NT2/D1 (cell line): Measurements from ENCODE around the gene HBEGF.
A peak's percentile ranks its signal among the peaks of the same experiment; 100 is the strongest.

Experiments
- DNase-seq: peaks from one replicate; pipeline ENCODE4 v3.0.0-alpha.2; 2011; ENCODE audit warnings: low read depth, low spot score
- H3K27me3 ChIP-seq: 2 replicates; pipeline ENCODE4 v1.6.0; 2011; ENCODE audit warnings: mild to moderate bottlenecking; ENCODE audit not compliant: insufficient read length, insufficient read depth
- H3K36me3 ChIP-seq: 2 replicates; pipeline ENCODE4 v1.6.1; 2011; ENCODE audit warnings: mild to moderate bottlenecking, low read length, mixed read lengths; ENCODE audit not compliant: insufficient read depth, insufficient read length
- H3K4me1 ChIP-seq: 2 replicates; pipeline ENCODE4 v1.5.1; 2011; ENCODE audit not compliant: insufficient read depth, insufficient read length
- H3K4me3 ChIP-seq: 2 replicates; pipeline ENCODE4 v1.5.1; 2011; ENCODE audit warnings: low read depth; ENCODE audit not compliant: insufficient read length
- H3K9ac ChIP-seq: 2 replicates; pipeline ENCODE4 v1.6.0; 2011; ENCODE audit warnings: low read depth; ENCODE audit not compliant: insufficient read length
- H3K9me3 ChIP-seq: 2 replicates; pipeline ENCODE4 v1.5.1; 2011; ENCODE audit warnings: mild to moderate bottlenecking, low read length; ENCODE audit not compliant: insufficient read depth
- SUZ12 ChIP-seq: IDR thresholded peaks from 2 replicates; pipeline ENCODE4 v1.6.1; 2011; ENCODE audit not compliant: insufficient read length, insufficient read depth; ENCODE audit errors: extremely low read depth
- YY1 ChIP-seq: IDR thresholded peaks from 2 replicates; pipeline ENCODE4 v1.6.1; 2011; ENCODE audit not compliant: insufficient read length, insufficient read depth
- ZNF274 ChIP-seq: IDR thresholded peaks from 2 replicates; pipeline ENCODE4 v1.6.1; 2011; ENCODE audit warnings: mild to moderate bottlenecking, low read depth, low read length

Gene HBEGF

GRCh38 chr5:140381972-140382371, 35.6 kb upstream of the HBEGF start:
- Histone ChIP-seq H3K9me3 (no peaks in the 10 kb centered on the region), H3K4me1 (no peaks in the 10 kb centered on the region), H3K27me3 (no peaks in the 10 kb centered on the region), H3K4me3 (no peak overlapping the region), H3K36me3 (no peaks in the 10 kb centered on the region), H3K9ac (no peak overlapping the region)
- no peak for DNase-seq
- TF ChIP-seq SUZ12 (no peak), YY1 (no peak), ZNF274 (no peak)

DNA sequence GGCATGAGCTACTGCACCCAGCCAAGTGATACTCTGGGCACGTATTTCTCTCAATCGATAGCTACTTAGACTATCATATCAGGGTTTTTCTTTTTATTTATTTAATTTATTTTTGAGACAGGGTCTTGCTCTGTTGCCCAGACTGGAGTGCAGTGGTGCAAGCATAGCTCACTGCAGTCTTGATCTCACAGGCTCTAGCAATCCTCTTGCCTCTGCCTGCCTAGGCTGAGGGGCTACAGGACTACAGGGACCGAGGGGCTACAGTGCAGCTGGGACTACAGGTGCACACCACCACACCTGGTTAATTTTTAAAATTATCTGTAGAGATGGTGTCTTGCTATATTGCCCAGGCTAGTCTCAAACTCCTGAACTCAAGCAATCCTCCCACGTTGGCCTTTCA, 34.9 kb upstream of the HBEGF start:
- H3K9me3 ChIP-seq: no peaks in the 10 kb centered on the region
- no peaks in the 10 kb centered on the region for H3K4me1 ChIP-seq
- no peaks in the 10 kb centered on the region for H3K27me3 ChIP-seq
- no peak overlapping the region for H3K4me3 ChIP-seq
- no peak for DNase-seq
- no peaks in the 10 kb centered on the region for H3K36me3 ChIP-seq
- TF ChIP-seq YY1: no peak
- no peak for TF ChIP-seq SUZ12
- no peak for TF ChIP-seq ZNF274
- no peak overlapping the region for H3K9ac ChIP-seq

GRCh38 chr5:140372971-140373487, 26.6 kb upstream of the HBEGF start:
- H3K9me3 ChIP-seq: no peaks in the 10 kb centered on the region
- no peak overlapping the region for H3K9ac ChIP-seq
- DNase-seq: peak; percentile 43
- H3K4me1 ChIP-seq: no peaks in the 10 kb centered on the region
- H3K4me3 ChIP-seq: no peak overlapping the region
- H3K36me3 ChIP-seq: no peaks in the 10 kb centered on the region
- H3K27me3 ChIP-seq: no peaks in the 10 kb centered on the region
- TF ChIP-seq ZNF274 (no peak), SUZ12 (no peak), YY1 (no peak)

DNA sequence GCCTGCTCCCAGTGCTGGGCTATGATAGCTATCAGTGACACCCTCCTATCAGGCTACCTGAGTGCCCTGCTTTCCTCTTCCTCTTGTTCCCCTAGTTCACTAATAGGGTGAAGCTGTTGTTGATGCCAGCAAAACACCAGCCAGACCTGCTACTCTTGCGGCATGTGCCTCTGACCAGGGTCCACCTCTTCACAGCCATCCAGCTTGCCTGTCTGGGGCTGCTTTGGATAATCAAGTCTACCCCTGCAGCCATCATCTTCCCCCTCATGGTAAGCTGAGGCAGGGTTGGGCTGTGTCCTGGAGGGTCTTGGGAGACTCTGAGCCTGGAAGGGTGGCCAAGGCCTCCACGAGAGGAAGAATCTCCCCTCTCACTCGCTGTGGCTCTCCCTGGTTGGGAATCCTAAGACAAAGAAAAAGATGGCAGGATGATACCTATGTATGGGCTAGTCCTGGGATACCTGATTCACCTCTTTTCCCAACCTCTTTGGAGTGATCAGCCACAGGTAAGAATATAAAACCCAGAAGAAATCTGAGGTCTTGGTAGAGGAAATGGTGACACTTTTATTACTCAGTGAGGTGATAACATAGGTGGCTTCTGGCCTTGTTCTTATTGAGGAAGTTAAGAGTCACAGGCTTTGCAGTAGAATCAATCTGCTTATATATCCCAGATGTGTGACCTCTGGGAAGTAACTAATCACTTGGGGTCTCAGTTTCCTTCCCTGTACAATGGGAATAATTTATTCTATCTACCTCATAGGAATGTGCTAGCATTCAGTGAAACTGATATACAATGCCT, 25.2 kb upstream of the HBEGF start:
- Histone ChIP-seq H3K27me3 (no peaks in the 10 kb centered on the region), H3K4me3 (no peak overlapping the region), H3K36me3 (no peaks in the 10 kb centered on the region), H3K9me3 (no peaks in the 10 kb centered on the region), H3K9ac (no peak overlapping the region), H3K4me1 (no peaks in the 10 kb centered on the region)
- TF ChIP-seq YY1: no peak
- no peak for DNase-seq

DNA sequence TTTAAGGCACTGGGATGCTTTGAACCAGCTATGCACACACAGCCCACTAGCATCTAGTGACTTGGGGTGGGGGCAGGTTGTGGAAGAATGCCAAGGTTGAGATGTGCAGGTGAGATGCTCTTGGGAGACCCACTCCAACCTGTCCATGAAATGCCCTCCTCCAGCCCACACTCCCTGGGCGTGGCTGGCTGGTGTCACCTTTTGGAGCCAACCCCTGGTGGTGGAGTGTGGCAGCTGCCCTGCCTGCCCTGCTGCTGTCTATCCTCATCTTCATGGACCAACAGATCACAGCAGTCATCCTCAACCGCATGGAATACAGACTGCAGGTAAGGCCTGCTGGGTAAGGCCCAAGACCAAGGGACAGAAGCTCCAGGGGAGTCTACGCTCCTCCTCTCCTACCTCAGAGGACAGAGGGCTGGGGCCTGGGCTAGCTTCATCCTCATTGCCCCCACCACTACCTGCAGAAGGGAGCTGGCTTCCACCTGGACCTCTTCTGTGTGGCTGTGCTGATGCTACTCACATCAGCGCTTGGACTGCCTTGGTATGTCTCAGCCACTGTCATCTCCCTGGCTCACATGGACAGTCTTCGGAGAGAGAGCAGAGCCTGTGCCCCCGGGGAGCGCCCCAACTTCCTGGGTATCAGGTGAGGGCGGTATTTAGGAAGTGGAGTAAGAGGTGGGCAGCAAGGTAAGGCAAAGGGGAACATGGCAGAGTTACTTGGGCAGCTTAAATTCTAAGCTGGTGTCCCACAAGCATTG, 21.0 kb upstream of the HBEGF start:
- TF ChIP-seq SUZ12: no peak
- TF ChIP-seq ZNF274: no peak
- TF ChIP-seq YY1: no peak
- Histone ChIP-seq H3K4me3 (no peak overlapping the region), H3K4me1 (peaks cover 4% of the 10 kb centered on the region), H3K9me3 (no peaks in the 10 kb centered on the region), H3K27me3 (peaks cover 10% of the 10 kb centered on the region), H3K9ac (no peak overlapping the region), H3K36me3 (no peaks in the 10 kb centered on the region)
- DNase-seq: no peak

- no peak for DNase-seq
- Histone ChIP-seq H3K4me3 (no peak overlapping the region), H3K9me3 (no peaks in the 10 kb centered on the region), H3K4me1 (peaks cover 4% of the 10 kb centered on the region), H3K9ac (no peak overlapping the region), H3K36me3 (no peaks in the 10 kb centered on the region), H3K27me3 (peaks cover 10% of the 10 kb centered on the region)
- no peak for TF ChIP-seq SUZ12
- no peak for TF ChIP-seq ZNF274
- TF ChIP-seq YY1: no peak
These were observed 20.3 kb upstream of the HBEGF start for GRCh38 chr5:140366589-140367255.

DNA sequence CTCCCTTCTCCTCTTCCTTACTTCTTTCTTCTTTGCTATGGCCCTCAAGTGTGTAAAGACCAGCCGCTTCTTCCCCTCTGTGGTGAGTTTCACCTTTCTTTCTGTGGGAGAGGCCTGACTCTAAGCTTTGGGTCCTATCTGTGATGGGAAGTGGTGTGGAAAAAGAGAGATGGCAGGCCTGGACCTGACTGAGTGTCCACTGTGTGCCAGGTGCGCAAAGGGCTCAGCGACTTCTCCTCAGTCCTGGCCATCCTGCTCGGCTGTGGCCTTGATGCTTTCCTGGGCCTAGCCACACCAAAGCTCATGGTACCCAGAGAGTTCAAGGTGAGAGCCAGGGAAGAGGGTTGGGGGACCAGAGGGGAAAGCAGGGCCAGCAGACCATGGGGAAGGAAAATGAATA, 19.5 kb upstream of the HBEGF start:
- Histone ChIP-seq H3K4me1 (peaks cover 4% of the 10 kb centered on the region), H3K9ac (no peak overlapping the region), H3K4me3 (no peak overlapping the region), H3K27me3 (peaks cover 10% of the 10 kb centered on the region), H3K9me3 (no peaks in the 10 kb centered on the region), H3K36me3 (no peaks in the 10 kb centered on the region)
- DNase-seq: no peak
- TF ChIP-seq YY1: no peak
- TF ChIP-seq SUZ12: no peak
- no peak for TF ChIP-seq ZNF274
